Mesothelial cell of epicardium (in vitro differentiated cells): ENCODE data around the gene STYX. TPM values are rescaled to one million over a fixed set of nuclear protein-coding genes. Genes with fewer than 3 reads are reported as not detected.

Experiments
- DNase-seq, 2 experiments: peaks; one replicate each; pipeline ENCODE4 v3.0.0; 2021; ENCODE audit warnings: low spot score in 2 of 2; ENCODE audit not compliant: unreplicated experiment in 2 of 2
- H3K27ac Mint-ChIP-seq: 2 replicates; pipeline ENCODE4 v1.8.0; 2021; ENCODE audit warnings: mixed read lengths
- H3K27me3 Mint-ChIP-seq: 2 replicates; pipeline ENCODE4 v1.8.0; 2021; ENCODE audit warnings: low read depth, mixed read lengths
- H3K36me3 Mint-ChIP-seq: 2 replicates; pipeline ENCODE4 v1.8.0; 2021; ENCODE audit warnings: mixed read lengths
- H3K4me1 Mint-ChIP-seq: 2 replicates; pipeline ENCODE4 v1.8.0; 2021; ENCODE audit warnings: mixed read lengths
- H3K4me3 Mint-ChIP-seq: 2 replicates; pipeline ENCODE4 v1.8.0; 2021; ENCODE audit warnings: mild to moderate bottlenecking, moderate library complexity, mixed read lengths
- H3K9me3 Mint-ChIP-seq: 2 replicates; pipeline ENCODE4 v1.8.0; 2021; ENCODE audit warnings: mixed read lengths
- CTCF ChIP-seq: fragments of 200-600 bp; sonication (generic); IDR thresholded peaks from one replicate; pipeline ENCODE4 v1.5.0; 2021; ENCODE audit warnings: antibody characterized with exemption; ENCODE audit not compliant: unreplicated experiment
- total RNA-seq: library from RNA; stranded (reverse); gene quantifications from 3 replicates; pipeline ENCODE4 v1.2.1, GENCODE V29; 2021

Gene STYX
- total RNA-seq, 1 donor from 2014 or later, result 11.4 TPM

GRCh38 chr14:52789118-52789517 is 59.2 kb downstream of the STYX start:
- Mint-ChIP-seq H3K4me3 (peak overlapping the region; percentile 20), H3K27me3 (no peaks in the 10 kb centered on the region)
- TF ChIP-seq CTCF, result no peak

GRCh38 chr14:52790011-52790755 is 60.2 kb downstream of the STYX start:
- no peak for DNase-seq
- Mint-ChIP-seq H3K9me3 (peaks cover 3% of the 10 kb centered on the region), H3K4me3 (peak overlapping the region; percentile 89), H3K36me3 (no peaks in the 10 kb centered on the region), H3K4me1 (peaks cover 27% of the 10 kb centered on the region), H3K27me3 (no peaks in the 10 kb centered on the region), H3K27ac (peak overlapping the region; percentile 13)
- no peak for TF ChIP-seq CTCF

More at GRCh38 chr14:52789118-52789517, 59.2 kb downstream of the STYX start:
- Mint-ChIP-seq H3K9me3 (no peaks in the 10 kb centered on the region), H3K4me1 (peaks cover 27% of the 10 kb centered on the region), H3K27ac (no peak overlapping the region), H3K36me3 (no peaks in the 10 kb centered on the region)
- DNase-seq, result no peak

- H3K36me3 Mint-ChIP-seq, result no peaks in the 10 kb centered on the region
- H3K27ac Mint-ChIP-seq, result peak overlapping the region; percentile 76
- no peaks in the 10 kb centered on the region for H3K27me3 Mint-ChIP-seq
- DNase-seq, result no peak
- TF ChIP-seq CTCF, result no peak
- H3K4me3 Mint-ChIP-seq, result peak overlapping the region; percentile 89
- H3K4me1 Mint-ChIP-seq, result peaks cover 27% of the 10 kb centered on the region
- peaks cover 4% of the 10 kb centered on the region for H3K9me3 Mint-ChIP-seq
Measured at GRCh38 chr14:52790756-52791222, 60.8 kb downstream of the STYX start.

- TF ChIP-seq CTCF, result no peak
- Mint-ChIP-seq H3K27ac (peak within 1 kb of the TSS; percentile 97), H3K4me1 (peaks cover 27% of the 10 kb centered on the region), H3K4me3 (peak within 1 kb of the TSS; percentile 89), H3K27me3 (no peaks in the 10 kb centered on the region), H3K36me3 (no peaks in the 10 kb centered on the region), H3K9me3 (peaks cover 4% of the 10 kb centered on the region)
- peak; percentile 65 to 79 for DNase-seq
Measured at GRCh38 chr14:52791223-52792096, 61.5 kb downstream of the STYX start, which contains the start of gene GNPNAT1. Gene GNPNAT1, minus strand, starts transcription at chr14:52791607. Its CDS starts 6,957 bp downstream, at chr14:52784650.

- Mint-ChIP-seq H3K4me1 (peaks cover 27% of the 10 kb centered on the region), H3K27me3 (no peaks in the 10 kb centered on the region), H3K36me3 (no peaks in the 10 kb centered on the region), H3K9me3 (peaks cover 4% of the 10 kb centered on the region), H3K4me3 (peak overlapping the region; percentile 87), H3K27ac (peak overlapping the region; percentile 97)
- no peak for DNase-seq
- no peak for TF ChIP-seq CTCF
Measured at GRCh38 chr14:52792097-52792415, 62.1 kb downstream of the STYX start.
